ENCODE data around the gene LIPT2. TPM values are rescaled to one million over a fixed set of nuclear protein-coding genes. Genes with fewer than 3 reads are reported as not detected.

LIPT2 gene
- total and polyA plus RNA-seq, 4 donors, result 2.0 to 6.9 (median 3.4) TPM

DNA sequence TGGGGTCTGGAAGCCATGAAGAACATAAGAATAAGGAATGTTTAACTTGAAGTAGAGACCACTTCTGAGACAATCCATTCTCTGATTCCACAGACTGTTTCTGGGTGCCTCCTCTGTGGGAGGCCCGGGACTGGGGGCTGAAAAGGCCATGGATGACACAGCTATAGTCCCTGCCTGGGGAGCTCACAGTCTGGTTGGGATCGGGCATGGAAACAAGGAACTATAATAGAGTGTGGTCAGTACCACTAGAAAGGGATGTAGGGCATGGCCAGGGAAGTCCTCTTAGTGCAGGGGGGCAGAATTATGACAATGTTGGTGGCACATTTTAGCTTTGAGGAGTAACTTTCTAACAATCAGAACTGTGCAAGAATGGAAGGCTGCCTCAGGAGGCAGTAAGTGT lies 17.0 kb downstream of the LIPT2 start:
- Histone ChIP-seq H3K4me1 (ENCODE audit: control insufficient read depth in 5 of 5, insufficient read depth in 5 of 5, low read length in 5 of 5) (peaks cover 0 to 7% (median 0%) of the 10 kb centered on the region in 5 donors), H3K9me3 (ENCODE audit: control insufficient read depth in 4 of 4, insufficient read depth in 3 of 4, low read length in 3 of 4) (no peaks in the 10 kb centered on the region), H3K9ac (ENCODE audit: insufficient read depth in 1 of 2, low read length in 2 of 2) (no peak overlapping the region), H3K27ac (ENCODE audit: low read depth in 1 of 2, low read length in 1 of 2) (no peak overlapping the region), H3K4me3 (no peak overlapping the region), H3K27me3 (ENCODE audit: control insufficient read depth in 3 of 3, insufficient read depth in 3 of 3, low read length in 2 of 3) (no peaks in the 10 kb centered on the region), H3K36me3 (ENCODE audit: control insufficient read depth in 4 of 4, insufficient read depth in 4 of 4, low read length in 4 of 4) (no peaks in the 10 kb centered on the region)
- ATAC-seq (ENCODE audit: insufficient read depth, low FRiP score) (no peak), DNase-seq (no peak)
- WGBS, 2 donors, result 77 to 83% methylated on average over 2 of the region's 2 CpGs
- TF ChIP-seq CTCF (IDR thresholded peaks at IDR 0.05; ENCODE audit: control extremely low read depth, extremely low read depth), result no peak

GRCh38 chr11:74474316-74474715 lies 19.2 kb downstream of the LIPT2 start:
- Histone ChIP-seq H3K4me1 (ENCODE audit: control insufficient read depth in 5 of 5, insufficient read depth in 5 of 5, low read length in 5 of 5) (peaks cover 0 to 7% (median 0%) of the 10 kb centered on the region in 5 donors), H3K9ac (ENCODE audit: insufficient read depth in 1 of 2, low read length in 2 of 2) (no peak overlapping the region), H3K36me3 (ENCODE audit: control insufficient read depth in 4 of 4, insufficient read depth in 4 of 4, low read length in 4 of 4) (no peaks in the 10 kb centered on the region), H3K27ac (ENCODE audit: low read depth in 1 of 2, low read length in 1 of 2) (no peak overlapping the region), H3K9me3 (ENCODE audit: control insufficient read depth in 4 of 4, insufficient read depth in 3 of 4, low read length in 3 of 4) (no peaks in the 10 kb centered on the region), H3K27me3 (ENCODE audit: control insufficient read depth in 3 of 3, insufficient read depth in 3 of 3, low read length in 2 of 3) (no peaks in the 10 kb centered on the region), H3K4me3 (no peak overlapping the region)
- 31 to 39% methylated on average over 1 of the region's 1 CpG for WGBS, 2 donors
- DNase-seq (peak in 2 of 3 donors; percentile 43 to 49), ATAC-seq (ENCODE audit: insufficient read depth, low FRiP score) (no peak)
- TF ChIP-seq CTCF (IDR thresholded peaks at IDR 0.05; ENCODE audit: control extremely low read depth, extremely low read depth), result no peak

DNA sequence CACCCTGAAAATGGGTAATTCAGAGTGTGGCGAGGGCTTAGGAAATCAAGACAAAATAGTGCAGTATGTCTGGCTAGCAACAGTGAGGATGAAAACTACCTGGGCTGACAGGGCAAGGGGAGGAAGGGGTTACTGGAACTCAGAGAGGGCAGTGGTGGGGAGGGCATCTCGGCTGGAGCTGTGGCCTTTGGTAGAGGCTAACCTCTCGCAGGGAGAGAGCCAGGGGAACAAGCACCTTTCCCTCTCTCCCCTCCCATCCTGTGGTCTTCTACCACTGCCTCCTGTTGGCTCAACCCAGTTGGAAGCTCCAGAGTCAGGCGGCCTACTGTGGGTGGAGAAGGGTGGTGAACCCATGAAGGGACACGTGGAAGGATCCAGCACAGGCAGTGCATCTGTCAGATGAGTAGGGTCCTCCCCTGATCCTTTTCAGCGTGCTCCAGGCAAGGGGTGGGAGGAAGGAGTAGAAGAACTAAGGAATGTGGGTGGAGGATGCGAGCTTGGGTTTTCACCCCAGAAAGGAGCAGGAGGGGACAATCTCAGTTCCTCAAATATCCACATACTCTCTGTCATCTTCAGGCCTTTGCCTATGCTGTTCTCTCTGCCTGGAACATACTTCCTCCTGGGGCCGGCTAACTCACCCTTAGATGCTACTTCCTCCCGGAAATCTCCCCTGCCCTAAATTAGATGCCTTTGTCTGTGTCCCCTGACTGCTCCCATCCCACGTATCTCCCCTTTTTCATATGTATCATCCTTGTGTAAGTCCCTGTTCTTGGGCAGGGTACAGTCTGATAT lies 19.9 kb downstream of the LIPT2 start:
- no peak for DNase-seq
- no peaks in the 10 kb centered on the region for H3K9me3 ChIP-seq (ENCODE audit: control insufficient read depth in 4 of 4, insufficient read depth in 3 of 4, low read length in 3 of 4)
- ATAC-seq (ENCODE audit: insufficient read depth, low FRiP score), result peak; percentile 77
- TF ChIP-seq CTCF (IDR thresholded peaks at IDR 0.05; ENCODE audit: control extremely low read depth, extremely low read depth), result no peak
- H3K4me1 ChIP-seq (ENCODE audit: control insufficient read depth in 5 of 5, insufficient read depth in 5 of 5, low read length in 5 of 5), result peaks cover 0 to 7% (median 0%) of the 10 kb centered on the region in 5 donors
- no peak overlapping the region for H3K4me3 ChIP-seq
- H3K36me3 ChIP-seq (ENCODE audit: control insufficient read depth in 4 of 4, insufficient read depth in 4 of 4, low read length in 4 of 4), result no peaks in the 10 kb centered on the region
- WGBS, 2 donors, result 68 to 73% methylated on average over 10 of the region's 10 CpGs
- no peak overlapping the region for H3K9ac ChIP-seq (ENCODE audit: insufficient read depth in 1 of 2, low read length in 2 of 2)
- H3K27ac ChIP-seq (ENCODE audit: low read depth in 1 of 2, low read length in 1 of 2), result no peak overlapping the region
- H3K27me3 ChIP-seq (ENCODE audit: control insufficient read depth in 3 of 3, insufficient read depth in 3 of 3, low read length in 2 of 3), result no peaks in the 10 kb centered on the region
